PC-3 (cell line): ENCODE results near the gene ZEB2. TPM values are rescaled to one million over a fixed set of nuclear protein-coding genes. Genes with fewer than 3 reads are reported as not detected.

Source experiments
- ATAC-seq: fragments of 200-7000 bp; cut with Tn5 transposase; 2 replicates; pipeline ENCODE4 v1.9.1; 2020; ENCODE audit warnings: mild to moderate bottlenecking, moderate library complexity
- BruUV-seq: library from RNA; stranded (reverse); fragments of 400-500 nt; replicated peaks from 2 replicates; lab custom pipeline; 2021; lab: Mats Ljungman, UMichigan
- CTCF ChIA-PET: fragments of 300-600 bp; sonication (Branson Sonifier 250); formaldehyde crosslinking; loops from one replicate; lab custom pipeline; 2022; ENCODE audit warnings: antibody characterized with exemption; lab: Charles Lee
- POLR2A ChIA-PET: fragments of 300-600 bp; sonication (Branson Sonifier 250); formaldehyde crosslinking; loops from one replicate; lab custom pipeline; 2022; ENCODE audit warnings: antibody characterized with exemption; ENCODE audit not compliant: unreplicated experiment; lab: Charles Lee
- DNase-seq: peaks from one replicate; pipeline ENCODE4 v3.0.0-alpha.2; 2015
- H2AFZ ChIP-seq: fragments of 300-600 bp; sonication (generic); 2 replicates; pipeline ENCODE4 v1.6.0; 2016; ENCODE audit warnings: antibody characterized with exemption, low read length
- H3F3A ChIP-seq: fragments of 300-600 bp; sonication (generic); one replicate; pipeline ENCODE4 v1.6.0; 2017; ENCODE audit warnings: antibody characterized with exemption, low read length, control low read depth, mild to moderate bottlenecking; ENCODE audit not compliant: unreplicated experiment
- H3K27ac ChIP-seq: fragments of 300-600 bp; sonication (generic); 2 replicates; pipeline ENCODE4 v1.5.1; 2016; ENCODE audit warnings: mild to moderate bottlenecking, low read length
- H3K27me3 ChIP-seq: fragments of 300-600 bp; sonication (generic); 2 replicates; pipeline ENCODE4 v1.6.1; 2016; ENCODE audit warnings: low read length, mixed read lengths
- H3K36me3 ChIP-seq: fragments of 300-600 bp; sonication (generic); 2 replicates; pipeline ENCODE4 v1.6.1; 2016; ENCODE audit warnings: low read depth, mixed run types, low read length, mixed read lengths
- H3K4me1 ChIP-seq: fragments of 300-600 bp; sonication (generic); 2 replicates; pipeline ENCODE4 v1.5.1; 2016; ENCODE audit warnings: low read length; ENCODE audit not compliant: insufficient read depth
- H3K4me2 ChIP-seq: fragments of 300-600 bp; sonication (generic); 2 replicates; pipeline ENCODE4 v1.6.0; 2016; ENCODE audit warnings: low read length
- H3K4me3 ChIP-seq: fragments of 300-600 bp; sonication (generic); 2 replicates; pipeline ENCODE4 v1.5.1; 2016; ENCODE audit warnings: mild to moderate bottlenecking, low read length, mixed read lengths
- H3K79me2 ChIP-seq: fragments of 300-600 bp; sonication (generic); 2 replicates; pipeline ENCODE4 v1.6.1; 2017; ENCODE audit warnings: low read length, mixed read lengths
- H3K9ac ChIP-seq: fragments of 300-600 bp; sonication (generic); 2 replicates; pipeline ENCODE4 v1.6.0; 2016; ENCODE audit warnings: mild to moderate bottlenecking, low read length
- H3K9me2 ChIP-seq: fragments of 300-600 bp; sonication (generic); replicated peaks from 2 replicates; pipeline ENCODE4 v1.6.1; 2016; ENCODE audit warnings: mixed run types, low read length, mixed read lengths
- H3K9me3 ChIP-seq: fragments of 300-600 bp; sonication (generic); 2 replicates; pipeline ENCODE4 v1.6.1; 2016; ENCODE audit warnings: low read length, mixed read lengths
- H4K20me1 ChIP-seq: fragments of 300-600 bp; sonication (generic); 2 replicates; pipeline ENCODE4 v1.6.1; 2016; ENCODE audit warnings: low read length, mixed read lengths
- EZH2 ChIP-seq: fragments of 300-600 bp; sonication (generic); IDR thresholded peaks from one replicate; pipeline ENCODE4 v1.6.1; 2017; ENCODE audit warnings: antibody characterized with exemption, mild to moderate bottlenecking, low read length; ENCODE audit not compliant: unreplicated experiment
- EZH2phosphoT487 ChIP-seq: fragments of 300-600 bp; sonication (generic); IDR thresholded peaks from 2 replicates; pipeline ENCODE4 v1.6.1; 2018; ENCODE audit warnings: mild to moderate bottlenecking, antibody characterized with exemption, low read length, borderline replicate concordance
- intact Hi-C: fragments of 100-400 bp; cut with micrococcal nuclease; formaldehyde crosslinking; loops from 2 replicates; pipeline ENCODE4 v1.9.0; 2023
- total RNA-seq: library from RNA; depleted of rRNA; stranded (reverse); fragments of >200 nt; gene quantifications from 2 replicates; pipeline ENCODE4 v1.2.3, GENCODE V29; 2014
- TF ChIP-seq, protein P1 (sequence below): fragments of 300-600 bp; sonication (generic); conservative IDR thresholded peaks from 2 replicates; pipeline ENCODE4 v1.5.1; 2017; ENCODE audit warnings: antibody characterized with exemption, low read depth, mild to moderate bottlenecking, low read length

Gene ZEB2
- total RNA-seq, 1 experiment from 2014 or later, result 1.1 TPM

DNA sequence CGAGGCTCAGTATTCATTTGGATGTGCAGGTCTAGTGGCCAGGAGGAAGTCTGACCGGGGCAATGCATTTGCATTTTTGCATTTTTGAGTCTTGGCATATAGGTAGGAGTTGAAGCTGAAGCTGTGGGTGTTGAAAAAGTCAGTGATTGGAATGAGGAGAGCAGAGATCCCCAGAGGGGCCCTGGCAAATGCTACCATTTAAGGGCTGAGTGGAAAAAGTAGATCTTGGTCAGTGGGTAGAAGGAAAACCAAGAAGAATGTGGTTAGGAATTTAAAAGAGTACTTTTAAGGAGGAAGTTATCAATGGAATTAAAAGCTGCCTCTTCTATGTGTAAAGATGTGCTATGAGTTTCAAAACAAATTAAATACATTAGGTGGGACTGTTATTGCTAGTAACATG lies 143.0 kb downstream of the ZEB2 start:
- POLR2A ChIA-PET, result no interaction called here
- CTCF ChIA-PET, result no interaction called here
- intact Hi-C loops, result no loop called here

DNA sequence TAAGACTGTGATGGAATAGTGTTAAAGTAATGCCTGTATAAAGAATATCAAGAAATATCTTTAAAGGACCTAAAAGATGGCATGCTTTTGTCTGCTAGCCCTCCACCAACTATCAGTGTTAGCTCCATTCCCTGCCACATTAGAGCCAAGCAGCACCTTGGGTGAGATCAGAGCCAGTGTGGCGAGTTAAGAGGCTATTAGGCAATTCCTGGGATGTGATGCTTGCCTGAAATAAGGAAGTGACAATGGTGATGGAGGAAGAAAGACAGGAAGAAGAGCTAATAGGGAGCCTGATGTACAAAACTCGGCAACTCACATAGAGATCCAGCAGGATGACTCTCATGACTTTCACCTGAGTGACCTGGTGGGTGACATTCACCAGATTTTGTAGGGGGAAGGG lies 143.5 kb downstream of the ZEB2 start:
- Histone ChIP-seq H3F3A (no peaks in the 10 kb centered on the region), H3K4me2 (no peak overlapping the region), H3K36me3 (no peaks in the 10 kb centered on the region), H3K27ac (no peak overlapping the region), H3K4me3 (no peak overlapping the region), H3K9me2 (no peaks in the 10 kb centered on the region), H3K27me3 (no peaks in the 10 kb centered on the region), H3K9ac (no peak overlapping the region), H4K20me1 (no peaks in the 10 kb centered on the region), H3K9me3 (no peaks in the 10 kb centered on the region), H3K79me2 (no peaks in the 10 kb centered on the region), H3K4me1 (peaks cover 14% of the 10 kb centered on the region), H2AFZ (no peak overlapping the region)
- intact Hi-C loops, result no loop called here
- DNase-seq, result no peak
- POLR2A ChIA-PET, result no interaction called here
- TF ChIP-seq, protein P1, sequence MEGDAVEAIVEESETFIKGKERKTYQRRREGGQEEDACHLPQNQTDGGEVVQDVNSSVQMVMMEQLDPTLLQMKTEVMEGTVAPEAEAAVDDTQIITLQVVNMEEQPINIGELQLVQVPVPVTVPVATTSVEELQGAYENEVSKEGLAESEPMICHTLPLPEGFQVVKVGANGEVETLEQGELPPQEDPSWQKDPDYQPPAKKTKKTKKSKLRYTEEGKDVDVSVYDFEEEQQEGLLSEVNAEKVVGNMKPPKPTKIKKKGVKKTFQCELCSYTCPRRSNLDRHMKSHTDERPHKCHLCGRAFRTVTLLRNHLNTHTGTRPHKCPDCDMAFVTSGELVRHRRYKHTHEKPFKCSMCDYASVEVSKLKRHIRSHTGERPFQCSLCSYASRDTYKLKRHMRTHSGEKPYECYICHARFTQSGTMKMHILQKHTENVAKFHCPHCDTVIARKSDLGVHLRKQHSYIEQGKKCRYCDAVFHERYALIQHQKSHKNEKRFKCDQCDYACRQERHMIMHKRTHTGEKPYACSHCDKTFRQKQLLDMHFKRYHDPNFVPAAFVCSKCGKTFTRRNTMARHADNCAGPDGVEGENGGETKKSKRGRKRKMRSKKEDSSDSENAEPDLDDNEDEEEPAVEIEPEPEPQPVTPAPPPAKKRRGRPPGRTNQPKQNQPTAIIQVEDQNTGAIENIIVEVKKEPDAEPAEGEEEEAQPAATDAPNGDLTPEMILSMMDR, result no peak
- TF ChIP-seq EZH2phosphoT487 (no peak), EZH2 (no peak)
- no TSS peak for BruUV-seq
- CTCF ChIA-PET, result no interaction called here
- no peak for ATAC-seq

More for the DNA sequence above, 143.0 kb downstream of the ZEB2 start:
- no peaks in the 10 kb centered on the region for H3K27me3 ChIP-seq
- no TSS peak for BruUV-seq
- H3K27ac ChIP-seq, result no peak overlapping the region
- no peak overlapping the region for H3K4me2 ChIP-seq
- no peaks in the 10 kb centered on the region for H3K79me2 ChIP-seq
- H2AFZ ChIP-seq, result no peak overlapping the region
- H3K9me3 ChIP-seq, result no peaks in the 10 kb centered on the region
- TF ChIP-seq, protein P1, result no peak
- TF ChIP-seq EZH2, result no peak
- H4K20me1 ChIP-seq, result no peaks in the 10 kb centered on the region
- DNase-seq (no peak), ATAC-seq (no peak)
- H3K9ac ChIP-seq, result no peak overlapping the region
- H3F3A ChIP-seq, result no peaks in the 10 kb centered on the region
- H3K9me2 ChIP-seq, result no peaks in the 10 kb centered on the region
- H3K4me3 ChIP-seq, result no peak overlapping the region
- no peaks in the 10 kb centered on the region for H3K36me3 ChIP-seq
- H3K4me1 ChIP-seq, result peaks cover 14% of the 10 kb centered on the region

DNA sequence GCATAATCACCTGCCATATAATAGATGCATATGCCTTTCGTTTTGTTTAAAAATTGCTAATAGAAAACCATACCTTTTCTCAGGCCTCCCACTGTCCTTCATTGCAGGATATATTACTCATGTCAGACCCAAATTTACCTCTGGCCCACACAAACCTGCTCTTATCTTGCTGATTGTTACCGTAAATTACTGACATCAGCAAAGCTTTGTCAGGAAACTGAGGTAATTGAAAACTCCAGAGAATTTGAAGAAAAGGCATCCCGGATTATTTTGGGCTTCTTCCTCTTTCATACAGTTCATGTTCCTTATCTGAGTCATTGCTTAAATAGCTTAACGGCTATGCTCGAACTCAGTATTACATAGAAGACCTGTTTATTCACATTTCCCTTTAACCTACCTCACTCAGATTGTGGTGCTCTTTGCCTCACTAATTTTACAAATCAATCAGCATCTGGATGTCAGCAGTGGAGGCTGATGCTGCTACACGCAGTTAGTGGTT lies 145.7 kb downstream of the ZEB2 start:
- Histone ChIP-seq H4K20me1 (no peaks in the 10 kb centered on the region), H3K36me3 (no peaks in the 10 kb centered on the region), H3K9me3 (no peaks in the 10 kb centered on the region), H3K4me3 (no peak overlapping the region), H3F3A (no peaks in the 10 kb centered on the region), H3K4me2 (peak overlapping the region; percentile 11), H3K9ac (no peak overlapping the region), H3K27me3 (no peaks in the 10 kb centered on the region), H3K27ac (no peak overlapping the region), H3K79me2 (no peaks in the 10 kb centered on the region), H3K4me1 (peaks cover 19% of the 10 kb centered on the region), H3K9me2 (no peaks in the 10 kb centered on the region), H2AFZ (peak overlapping the region; percentile 55)
- DNase-seq (peak; percentile 54), ATAC-seq (peak; percentile 74)
- intact Hi-C loops, result no loop called here
- POLR2A ChIA-PET, result interaction anchor here (0.7 kb wide), 1 partner anchor 41 kb away, joined by 3 read pairs; no protein-coding TSS in a partner anchor
- CTCF ChIA-PET, result interaction anchor here (0.6 kb wide), 1 partner anchor 54 kb away, joined by 3 read pairs; no protein-coding TSS in a partner anchor
- TF ChIP-seq, protein P1, result no peak
- TF ChIP-seq EZH2phosphoT487, result no peak
- no peak for TF ChIP-seq EZH2
- BruUV-seq, result no TSS peak
